ENCODE measurements around the gene IMPACT. TPM values are rescaled to one million over a fixed set of nuclear protein-coding genes. Genes with fewer than 3 reads are reported as not detected.

IMPACT gene
- total RNA-seq, 1 experiment from 2014 or later: 48.8 TPM

- 0 out of 2 replicates have a peak, but pooled peaks cover 4% of the 10 kb centered on the region for H3K9me3 Mint-ChIP-seq
- TF ChIP-seq RORB (CRISPR knock-in tag; IDR thresholded peaks at IDR 0.05) (no peak), IRF2 (CRISPR knock-in tag; IDR thresholded peaks at IDR 0.05; ENCODE audit: borderline replicate concordance, low read depth) (no peak), HMGXB4 (CRISPR knock-in tag; IDR thresholded peaks at IDR 0.05) (no peak), ZNF425 (CRISPR knock-in tag; conservative IDR thresholded peaks at IDR 0.05) (no peak), ZBTB21 (CRISPR knock-in tag; IDR thresholded peaks at IDR 0.05; ENCODE audit: borderline replicate concordance) (no peak), USF2 (CRISPR knock-in tag; IDR thresholded peaks at IDR 0.05) (no peak), ZNF532 (CRISPR knock-in tag; IDR thresholded peaks at IDR 0.05; ENCODE audit: borderline replicate concordance) (no peak), GABPB1 (CRISPR knock-in tag; IDR thresholded peaks at IDR 0.05) (no peak), ZNF317 (CRISPR knock-in tag; IDR thresholded peaks at IDR 0.05; ENCODE audit: borderline replicate concordance, low read depth) (no peak), JAZF1 (CRISPR knock-in tag; IDR thresholded peaks at IDR 0.05) (no peak), NFATC4 (CRISPR knock-in tag; IDR thresholded peaks at IDR 0.05) (no peak), NFE2L1 (CRISPR knock-in tag; IDR thresholded peaks at IDR 0.05) (no peak), USF1 (CRISPR knock-in tag; IDR thresholded peaks at IDR 0.05) (no peak), ATF1 (CRISPR knock-in tag; IDR thresholded peaks at IDR 0.05) (no peak), ETV6 (CRISPR knock-in tag; IDR thresholded peaks at IDR 0.05) (no peak), SOX15 (CRISPR knock-in tag; IDR thresholded peaks at IDR 0.05) (no peak), NR2C2 (CRISPR knock-in tag; IDR thresholded peaks at IDR 0.05) (no peak), ZNF138 (CRISPR knock-in tag; conservative IDR thresholded peaks at IDR 0.05) (no peak), MXD4 (CRISPR knock-in tag; IDR thresholded peaks at IDR 0.05; ENCODE audit: borderline replicate concordance) (no peak), ZNF219 (CRISPR knock-in tag; IDR thresholded peaks at IDR 0.05; ENCODE audit: borderline replicate concordance) (no peak)
- H3K27me3 Mint-ChIP-seq (ENCODE audit: low read depth): no peaks in the 10 kb centered on the region; the same call in 1 of the 2 replicates
- ChIA-PET CTCF (interaction anchor here (0.7 to 2.9 kb wide), 6 partner anchors 11 to 41 kb away, joined by 3 to 14 read pairs (median 6); no protein-coding TSS in a partner anchor), POLR2A (no interaction called here)
- H3K4me3 Mint-ChIP-seq: no peak overlapping the region
- ATAC-seq: no peak
- no peak for DNase-seq (ENCODE audit: low spot score)
- no peak overlapping the region for H3K27ac Mint-ChIP-seq
- peaks cover 3% of the 10 kb centered on the region; the same call in 1 of the 2 replicates for H3K4me1 Mint-ChIP-seq
- no peaks in the 10 kb centered on the region for H3K36me3 Mint-ChIP-seq
Measured at GRCh38 chr18:24502667-24503523, 76.4 kb downstream of the IMPACT start.

All from WTC11 (cell line).